UCSD-AML1 (cell line): ENCODE data around the gene LCT.
"Not testable (repeated sequence)": the region's sequence is repeated elsewhere in the genome, so short reads cannot be mapped to it uniquely, and the experiment has no call there.

Source experiments
- DNase-seq: peaks from one replicate; lab custom pipeline; 2025; ENCODE audit not compliant: unreplicated experiment; lab: John Stamatoyannopoulos, UW

Gene LCT

DNA sequence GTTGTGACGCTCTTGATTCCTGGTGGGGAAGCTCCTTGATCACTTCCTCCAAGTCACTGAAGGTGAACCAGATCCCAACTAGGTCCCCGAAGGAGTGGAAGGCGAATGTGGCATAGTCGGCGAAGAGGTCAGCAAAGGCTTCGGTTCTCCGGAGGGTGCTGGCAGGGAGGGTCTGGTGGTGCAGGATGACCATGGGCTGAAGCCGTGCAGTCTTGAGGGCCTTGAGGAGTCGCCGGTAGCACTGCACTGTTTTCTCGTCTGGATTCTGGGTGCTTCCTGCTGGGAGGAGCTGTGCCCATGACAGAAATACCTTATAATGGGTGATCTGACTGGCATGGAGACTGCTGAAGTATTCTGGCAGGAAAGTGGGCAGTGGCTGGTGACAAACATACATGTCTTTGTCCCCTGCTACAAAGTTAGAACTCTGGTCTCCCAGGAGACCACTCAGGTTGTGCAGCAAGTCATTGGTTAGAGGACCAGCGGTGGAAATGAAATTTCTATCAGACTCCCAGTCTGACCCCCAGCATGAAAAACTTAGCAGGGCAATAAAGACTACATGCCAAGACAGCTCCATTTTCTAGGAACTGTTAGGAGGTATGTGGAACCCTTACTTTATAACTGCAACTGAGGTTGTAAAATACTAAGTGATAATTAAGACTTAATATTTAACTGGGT is at the start of gene LCT:
Gene LCT (minus strand): TSS at position 589 of the 675 bp plus-strand sequence. CDS start 15 bp downstream, at position 574.
- DNase-seq, result no peak

DNA sequence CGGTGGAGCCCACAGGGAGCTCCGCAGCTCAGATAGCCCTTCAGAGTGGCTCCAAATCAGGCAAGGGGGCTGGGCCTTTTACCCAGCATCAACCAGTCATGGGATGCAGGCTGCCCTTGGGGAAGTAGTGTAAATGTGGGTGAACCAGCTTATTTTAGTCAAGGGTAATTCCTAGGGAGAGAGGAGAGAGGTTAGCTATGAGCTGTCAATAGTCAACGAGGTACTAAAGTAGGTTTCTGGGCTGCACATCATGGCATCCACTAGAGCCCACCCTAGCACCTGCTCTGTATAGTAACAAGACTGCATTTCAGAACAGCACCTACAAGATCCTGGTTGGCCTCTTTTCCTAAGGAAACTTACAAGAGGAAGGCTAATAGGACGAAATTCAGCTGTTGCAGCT is 48.7 kb upstream of the LCT start:
- DNase-seq, result no peak

DNA sequence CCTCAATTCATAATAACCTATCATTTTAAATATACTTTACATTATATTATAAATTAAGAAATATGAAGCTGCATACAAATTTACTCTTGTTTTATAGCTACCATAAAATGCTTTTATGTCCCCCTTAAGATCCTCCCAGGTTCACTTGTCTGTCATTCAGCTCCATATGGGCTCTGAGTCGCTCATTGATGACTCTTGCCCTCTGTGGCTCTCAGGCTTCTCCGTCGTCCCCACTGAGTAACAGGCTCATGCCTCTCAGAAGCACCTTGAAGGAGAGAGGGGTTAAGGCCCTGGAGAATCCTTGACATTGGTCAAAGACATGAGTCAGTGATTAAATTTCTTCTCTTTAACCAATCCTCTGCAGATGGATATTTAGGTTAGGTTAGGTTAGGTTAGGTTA is 45.4 kb upstream of the LCT start:
- no peak for DNase-seq

DNA sequence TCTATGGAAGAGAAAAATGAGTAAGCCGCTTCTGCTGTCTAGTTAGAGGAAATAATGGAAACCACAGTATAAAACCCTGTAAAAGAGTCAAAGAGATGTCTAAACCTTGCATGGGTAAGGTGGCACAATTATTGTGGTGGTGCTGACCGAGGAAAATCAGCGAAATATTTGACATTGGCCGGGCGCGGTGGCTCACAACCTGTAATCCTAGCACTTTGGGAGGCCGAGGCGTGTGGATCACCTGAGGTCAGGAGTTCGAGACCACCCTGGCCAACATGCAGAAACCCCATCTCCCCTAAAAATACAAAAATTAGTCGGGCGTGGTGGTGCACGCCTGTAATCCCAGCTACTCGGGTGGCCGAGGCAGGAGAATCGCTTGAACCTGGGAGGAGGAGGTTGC is 39.8 kb upstream of the LCT start:
- DNase-seq, result not testable (repeated sequence)

- DNase-seq, result peak; percentile 97
Observed at GRCh38 chr2:135876066-135876711, 39.2 kb upstream of the LCT start, which contains the start of gene MCM6. Gene MCM6, minus strand, starts transcription at chr2:135876443. Its CDS starts 78 bp downstream, at chr2:135876365.

- peak; percentile 57 for DNase-seq
Observed at GRCh38 chr2:135875491-135876065, 38.6 kb upstream of the LCT start.

- DNase-seq, result no peak
Observed at GRCh38 chr2:135874777-135875365, 37.9 kb upstream of the LCT start.

- DNase-seq, result no peak
Observed at GRCh38 chr2:135870571-135870970, 33.6 kb upstream of the LCT start.

DNA sequence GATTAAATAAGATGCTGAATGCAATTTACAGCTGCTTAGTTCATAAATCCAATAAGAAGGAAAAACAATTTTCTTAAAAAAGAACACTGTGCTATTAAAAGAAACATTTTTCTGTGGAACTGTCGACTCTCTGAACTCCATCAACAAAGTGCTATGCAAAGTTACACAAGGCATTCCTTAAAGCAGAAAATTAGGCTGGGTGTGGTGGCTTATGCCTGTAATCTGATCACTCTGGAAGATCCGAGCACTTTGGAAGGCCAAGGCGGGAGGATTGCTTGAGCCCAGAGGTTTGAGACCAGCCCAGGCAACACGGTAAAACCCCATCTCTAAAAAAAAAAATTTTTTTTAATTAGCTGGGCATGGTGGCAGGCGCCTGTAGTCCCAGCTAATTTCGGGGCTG is 26.2 kb upstream of the LCT start:
- no peak for DNase-seq

- no peak for DNase-seq
Observed at GRCh38 chr2:135862718-135863117, 25.7 kb upstream of the LCT start.

DNA sequence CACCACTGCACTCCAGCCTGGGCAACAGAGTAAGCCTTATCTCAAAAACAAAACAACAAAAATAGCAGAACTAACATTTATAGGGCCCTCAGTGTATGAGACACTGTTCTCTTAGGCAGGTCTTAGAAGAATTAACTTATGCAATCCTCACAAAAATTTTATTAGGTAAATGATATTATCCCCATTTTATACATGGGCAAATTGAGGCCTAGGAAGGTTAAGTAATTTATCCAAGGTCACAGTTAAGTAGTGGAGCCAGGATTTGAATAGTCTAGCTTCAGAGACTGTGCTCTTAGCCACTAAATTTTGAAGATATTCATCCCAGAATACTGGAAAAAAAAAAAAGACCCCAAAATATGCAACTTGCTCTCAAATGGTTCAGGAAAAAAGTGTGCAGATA is 16.4 kb upstream of the LCT start:
- DNase-seq, result no peak

- no peak for DNase-seq
Observed at GRCh38 chr2:135851858-135852257, 14.9 kb upstream of the LCT start.

GRCh38 chr2:135850892-135851668 is 14.1 kb upstream of the LCT start:
- no peak for DNase-seq

DNA sequence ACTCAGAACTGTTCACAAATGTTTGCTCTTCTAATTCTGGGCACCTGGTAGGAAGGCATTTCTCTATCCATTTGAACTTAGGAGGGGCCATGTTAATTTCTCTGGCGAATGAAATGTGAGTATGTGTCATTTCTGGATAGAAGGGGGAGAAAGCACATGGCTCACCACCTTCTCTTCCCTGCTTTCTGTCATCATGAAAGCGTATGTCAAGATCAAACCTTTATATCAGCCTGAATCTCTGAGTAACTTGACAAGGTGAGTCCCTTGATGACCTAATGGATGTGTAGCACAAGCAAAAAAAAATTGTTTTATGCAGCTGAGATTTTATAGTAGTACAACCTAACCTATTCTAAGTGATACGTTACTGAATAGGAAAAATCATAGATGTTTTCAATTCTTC is 12.1 kb upstream of the LCT start:
- no peak for DNase-seq

- no peak for DNase-seq
Observed at GRCh38 chr2:135845997-135846396, 9.0 kb upstream of the LCT start.

DNA sequence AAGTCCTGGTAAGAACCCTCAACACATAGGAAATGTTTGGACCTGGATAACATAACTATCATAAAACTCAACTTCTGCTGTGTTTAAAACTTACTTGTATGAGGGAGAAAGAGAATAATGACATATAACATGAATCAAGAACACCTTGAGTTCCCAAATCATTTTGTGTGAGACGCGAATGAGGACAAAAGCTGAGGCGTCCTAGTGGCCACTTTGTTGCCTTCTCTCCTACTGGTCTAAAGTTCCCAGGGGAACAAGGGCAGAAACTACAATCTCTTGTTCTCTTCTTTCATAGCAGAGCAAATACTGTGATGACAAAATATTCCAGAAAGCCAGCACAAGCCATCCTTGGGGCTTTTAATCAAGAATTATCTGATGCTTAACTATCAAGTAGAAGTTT is 8.3 kb upstream of the LCT start:
- no peak for DNase-seq

GRCh38 chr2:135844301-135844895 is 7.4 kb upstream of the LCT start:
- no peak for DNase-seq

DNA sequence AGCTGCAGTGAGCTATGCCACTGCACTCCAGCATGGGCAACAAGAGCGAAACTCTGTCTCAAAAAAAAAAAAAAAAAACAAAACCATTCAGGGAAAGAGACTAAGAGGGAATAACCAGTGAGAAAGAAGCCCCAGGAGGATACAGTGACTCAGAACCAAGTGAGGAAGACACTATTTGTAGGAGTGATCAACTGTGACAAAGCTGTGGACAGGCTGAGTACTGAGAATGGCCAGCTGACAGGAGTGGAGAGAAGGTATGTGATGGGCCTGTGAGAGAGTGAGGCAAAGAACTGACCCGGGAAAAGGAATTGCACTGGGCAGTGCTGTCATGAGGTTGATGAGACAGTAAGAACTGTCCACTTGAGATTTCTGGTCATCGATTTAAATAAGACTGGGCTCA is 6.7 kb upstream of the LCT start:
- no peak for DNase-seq

DNA sequence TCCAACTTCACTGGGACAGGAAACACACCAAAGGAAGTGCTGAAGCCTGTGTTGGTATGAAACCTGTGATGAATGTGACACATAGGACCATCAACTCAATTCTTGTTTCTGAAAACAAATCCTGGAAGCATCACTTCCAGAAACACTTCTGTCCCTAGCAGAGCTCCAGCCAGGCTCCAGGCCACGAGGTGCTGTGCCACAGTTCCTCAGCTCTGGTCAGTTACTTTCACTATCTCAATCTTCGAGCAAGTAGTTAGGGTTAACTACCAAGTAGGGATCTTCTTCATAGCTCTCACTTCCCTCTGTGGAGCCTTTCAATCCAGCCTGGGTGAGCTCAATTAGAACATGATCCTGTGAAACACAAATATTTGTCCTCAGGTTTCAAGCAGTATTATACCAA is 3.6 kb upstream of the LCT start:
- no peak for DNase-seq

DNA sequence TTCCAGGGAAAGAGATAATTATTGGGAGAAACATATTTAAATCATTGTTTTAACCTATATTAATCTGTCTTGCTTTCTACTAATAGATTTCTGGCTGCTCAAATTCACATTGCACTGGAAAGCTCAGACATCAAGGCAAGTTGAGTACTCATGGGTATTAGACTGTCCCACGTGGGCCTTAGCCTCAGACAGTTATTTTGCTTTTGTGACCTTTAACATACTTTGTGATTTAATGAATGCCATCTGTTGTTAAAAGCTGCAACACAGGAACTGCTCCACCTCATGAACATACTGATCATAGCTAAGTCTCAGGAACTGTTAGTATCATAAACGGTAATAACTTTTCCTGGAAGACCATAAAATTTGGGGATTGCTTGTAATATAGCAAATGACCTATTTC is 2.7 kb upstream of the LCT start:
- no peak for DNase-seq

GRCh38 chr2:135838502-135838901 is 1.5 kb upstream of the LCT start:
- DNase-seq, result no peak
